K562 (cell line): Measurements from ENCODE around the gene RARA. TPM values are rescaled to one million over a fixed set of nuclear protein-coding genes. Genes with fewer than 3 reads are reported as not detected.

Experiments
- CBX3 ChIP-seq, 2 experiments: IDR thresholded peaks; 1 replicate in 1 of 2; 2 replicates in 1 of 2; pipeline ENCODE4 v1.6.1; 2012; ENCODE audit warnings: inconsistent platforms in 2 of 2, low read length in 2 of 2, borderline replicate concordance in 1 of 2, control low read depth in 1 of 2
- CREB1 ChIP-seq, 2 experiments: sonication (generic) in 1 of 2; formaldehyde crosslinking in 1 of 2; IDR thresholded peaks; 2 replicates each; pipeline versions ENCODE4 v1.6.1 to v1.8.0; 2012 to 2022; ENCODE audit warnings: inconsistent platforms in 1 of 2, mild to moderate bottlenecking in 1 of 2, missing genetic modification reagents in 1 of 2, moderate library complexity in 1 of 2
- CXXC5 ChIP-seq: fragments of 250-450 bp; sonication (Bioruptor Pico); IDR thresholded peaks from 2 replicates; pipeline ENCODE4 v1.8.0; 2022; ENCODE audit warnings: inconsistent platforms, mild to moderate bottlenecking, moderate library complexity
- FOS ChIP-seq: IDR thresholded peaks from 3 replicates; pipeline ENCODE4 v1.6.1; 2011; ENCODE audit not compliant: insufficient read length; ENCODE audit errors: extremely low read depth
- FOXP1 ChIP-seq: sonication (generic); formaldehyde crosslinking; IDR thresholded peaks from 2 replicates; pipeline ENCODE4 v1.8.0; 2022; ENCODE audit warnings: mild to moderate bottlenecking, missing genetic modification reagents
- HDAC8 ChIP-seq: fragments of 450-650 bp; IDR thresholded peaks from 2 replicates; pipeline ENCODE4 v1.6.1; 2016; ENCODE audit warnings: mild to moderate bottlenecking, missing genetic modification characterization, moderate library complexity, missing compliant biosample characterization
- HEY1 ChIP-seq: fragments of 250-450 bp; sonication (Bioruptor Pico); IDR thresholded peaks from 2 replicates; pipeline ENCODE4 v1.5.0; 2020; ENCODE audit warnings: mild to moderate bottlenecking, moderate library complexity, borderline replicate concordance
- HIVEP1 ChIP-seq: fragments of 250-450 bp; sonication (Bioruptor Pico); IDR thresholded peaks from 2 replicates; pipeline ENCODE4 v1.4.0; 2020; ENCODE audit warnings: mild to moderate bottlenecking
- HMGN3 ChIP-seq: IDR thresholded peaks from 2 replicates; pipeline ENCODE4 v1.6.1; 2011; ENCODE audit warnings: borderline replicate concordance, low read depth, mild to moderate bottlenecking, mixed read lengths, low read length; ENCODE audit not compliant: insufficient read length; ENCODE audit errors: extremely low read depth
- KHSRP ChIP-seq: fragments of 450-650 bp; IDR thresholded peaks from 2 replicates; pipeline ENCODE4 v1.6.1; 2017
- MAZ ChIP-seq, 2 experiments: fragments of 450-650 bp in 1 of 2; sonication (generic) in 1 of 2; formaldehyde crosslinking; IDR thresholded peaks in 1 of 2; conservative IDR thresholded peaks in 1 of 2; 2 replicates each; pipeline versions ENCODE4 v1.4.0 to v1.5.0; 2020; ENCODE audit warnings: mild to moderate bottlenecking in 1 of 2, missing genetic modification reagents in 1 of 2
- MCM5 ChIP-seq: fragments of 450-650 bp; IDR thresholded peaks from 2 replicates; pipeline ENCODE4 v1.6.1; 2016; ENCODE audit warnings: low read depth
- MNT ChIP-seq, 2 experiments: fragments of 450-650 bp; conservative IDR thresholded peaks; 2 replicates each; pipeline ENCODE4 v1.6.1; 2017; ENCODE audit warnings: mild to moderate bottlenecking in 2 of 2, moderate library complexity in 2 of 2
- POLR2A ChIP-seq: fragments of 450-650 bp; conservative IDR thresholded peaks from 2 replicates; pipeline ENCODE4 v1.6.1; 2016
- RBBP5 ChIP-seq: fragments of 200-600 bp; sonication (generic); IDR thresholded peaks from 2 replicates; pipeline ENCODE4 v1.6.1; 2012; ENCODE audit warnings: borderline replicate concordance, mild to moderate bottlenecking, low read length, control low read depth, inconsistent platforms; ENCODE audit not compliant: insufficient read depth, poor library complexity, severe bottlenecking
- RNF2 ChIP-seq: sonication (generic); IDR thresholded peaks from 2 replicates; pipeline ENCODE4 v1.6.1; 2016
- TAF9B ChIP-seq: fragments of 450-650 bp; IDR thresholded peaks from 2 replicates; pipeline ENCODE4 v1.6.1; 2018; ENCODE audit warnings: mild to moderate bottlenecking; ENCODE audit not compliant: partially characterized antibody
- TARDBP ChIP-seq: fragments of 450-650 bp; IDR thresholded peaks from 2 replicates; pipeline ENCODE4 v1.6.1; 2016
- TFAM ChIP-seq: fragments of 250-450 bp; sonication (Bioruptor Pico); conservative IDR thresholded peaks from 2 replicates; pipeline ENCODE4 v1.5.0; 2021; ENCODE audit warnings: mild to moderate bottlenecking, moderate library complexity
- THAP7 ChIP-seq: fragments of 250-450 bp; sonication (Bioruptor Pico); IDR thresholded peaks from 2 replicates; pipeline ENCODE4 v1.5.0; 2021
- U2AF2 ChIP-seq: fragments of 200-400 bp; formaldehyde crosslinking; optimal IDR thresholded peaks from 2 replicates; pipeline ENCODE3; 2017; ENCODE audit warnings: low read depth, mild to moderate bottlenecking, low read length
- ZC3H11A ChIP-seq: IDR thresholded peaks from 2 replicates; pipeline ENCODE4 v1.6.1; 2012; ENCODE audit warnings: low read depth, low read length, improper control_type of control experiment
- ZNF133 ChIP-seq: fragments of 250-450 bp; sonication (Bioruptor Pico); IDR thresholded peaks from 2 replicates; pipeline ENCODE4 v1.4.0; 2020; ENCODE audit warnings: mild to moderate bottlenecking
- ZNF232 ChIP-seq: sonication (generic); formaldehyde crosslinking; IDR thresholded peaks from 2 replicates; pipeline ENCODE4 v1.8.0; 2022; ENCODE audit warnings: mild to moderate bottlenecking, missing genetic modification reagents
- ZNF239 ChIP-seq: fragments of 250-450 bp; sonication (Bioruptor Pico); IDR thresholded peaks from 2 replicates; pipeline ENCODE4 v1.4.0; 2020; ENCODE audit warnings: mild to moderate bottlenecking
- ZNF3 ChIP-seq: fragments of 250-450 bp; sonication (Bioruptor Pico); IDR thresholded peaks from 2 replicates; pipeline ENCODE4 v1.5.0; 2021; ENCODE audit warnings: mild to moderate bottlenecking, moderate library complexity
- ZNF561 ChIP-seq: fragments of 450-650 bp; formaldehyde crosslinking; conservative IDR thresholded peaks from 2 replicates; pipeline ENCODE4 v1.4.0; 2020; ENCODE audit warnings: mild to moderate bottlenecking, moderate library complexity
- ZSCAN32 ChIP-seq: fragments of 450-650 bp; formaldehyde crosslinking; IDR thresholded peaks from 2 replicates; pipeline ENCODE4 v1.4.0; 2020; ENCODE audit warnings: mild to moderate bottlenecking, moderate library complexity
- polyA plus RNA-seq, 8 experiments: library from polyadenylated mRNA; depleted of rRNA in 4 of 8; stranded (reverse) in 5 of 8; unstranded in 3 of 8; fragments of >200 nt; fragmentation: Nextera tagmentation in 2 of 8; fragmentation: Illumina TruSeq in 1 of 8; extraction: Ambion mirVana in 2 of 8; extraction: Trizol in 1 of 8; gene quantifications; 2 replicates each; pipeline versions ENCODE4 v1.2.1 to v1.2.3, GENCODE V29; 2011 to 2014; ENCODE audit warnings: inconsistent platforms in 1 of 8, missing spikeins in 1 of 8
- total RNA-seq, 7 experiments: library from RNA; depleted of rRNA in 6 of 7; stranded (reverse); fragments of >200 nt in 6 of 7; fragmentation: Illumina TruSeq in 2 of 7; extraction: Trizol in 2 of 7; gene quantifications; 2 replicates each; pipeline versions ENCODE4 v1.2.1 to v1.2.3, GENCODE V29; 2011 to 2021; ENCODE audit warnings: low replicate concordance in 1 of 7

RARA gene
- total and polyA plus RNA-seq, 9 of the 15 experiments (the other 6 are each of a cell fraction or from before 2014, with no cell fraction given), result 0.10 to 28.0 (median 7.9) TPM

GRCh38 chr17:40340880-40341807 lies 32.2 kb downstream of the RARA start (continued):
- no peak for TF ChIP-seq HDAC8
- TF ChIP-seq KHSRP, result no peak; the same call in 1 of the 2 replicates
- no peak for TF ChIP-seq THAP7
- no peak for TF ChIP-seq HEY1
- no peak for TF ChIP-seq RNF2
- peak; percentile 45 for TF ChIP-seq RBBP5
- TF ChIP-seq ZNF232 (CRISPR knock-in tag), result no peak
- no peak for TF ChIP-seq ZNF239
- no peak for TF ChIP-seq ZC3H11A
- TF ChIP-seq ZNF133 (CRISPR knock-in tag), result no peak
- TF ChIP-seq TFAM (CRISPR knock-in tag), result no peak
- TF ChIP-seq TARDBP, result peak; percentile 96
- TF ChIP-seq CBX3 (IDR thresholded peaks at IDR 0.05; ENCODE audit: borderline replicate concordance in 1 of 2, low read length in 2 of 2), result no peak
- no peak for TF ChIP-seq ZNF561 (CRISPR knock-in tag)
- TF ChIP-seq HMGN3, result peak; percentile 84
- TF ChIP-seq FOS, result no peak
- no peak for TF ChIP-seq FOXP1 (CRISPR knock-in tag)
- TF ChIP-seq CXXC5, result peak; percentile 79
- no peak for TF ChIP-seq ZSCAN32 (CRISPR knock-in tag)
- no peak for TF ChIP-seq MCM5
- TF ChIP-seq POLR2A, result no peak
- TF ChIP-seq CREB1 (IDR thresholded peaks at IDR 0.05), result peak; percentile 97
- peak; percentile 94 for TF ChIP-seq CREB1 (CRISPR knock-in tag; IDR thresholded peaks at IDR 0.05)
- no peak for TF ChIP-seq HIVEP1 (CRISPR knock-in tag)
- TF ChIP-seq ZNF3 (CRISPR knock-in tag), result no peak
- TF ChIP-seq MAZ (CRISPR knock-in tag; conservative IDR thresholded peaks at IDR 0.05 in 1 of 2, IDR thresholded peaks at IDR 0.05 in 1 of 2), result peak; percentile 57 to 80
- peak; percentile 66 to 82 for TF ChIP-seq MNT (conservative IDR thresholded peaks at IDR 0.05)
- no peak for TF ChIP-seq TAF9B
- no peak for TF ChIP-seq U2AF2
